HS-5 (cell line): Measurements from ENCODE around the gene LIMCH1.
"Not testable (repeated sequence)": the region's sequence is repeated elsewhere in the genome, so short reads cannot be mapped to it uniquely, and the experiment has no call there.

ENCODE experiments used
- DNase-seq: peaks from one replicate; pipeline ENCODE4 v3.0.0-alpha.2; 2012; ENCODE audit warnings: low read depth

LIMCH1 gene

GRCh38 chr4:41678951-41679350, 141.0 kb downstream of the LIMCH1 start:
- no peak for DNase-seq

GRCh38 chr4:41679991-41680390, 142.0 kb downstream of the LIMCH1 start:
- DNase-seq: no peak

- no peak for DNase-seq
Measured at GRCh38 chr4:41681054-41681453, 143.1 kb downstream of the LIMCH1 start.

GRCh38 chr4:41683326-41683725, 145.4 kb downstream of the LIMCH1 start:
- no peak for DNase-seq

GRCh38 chr4:41686893-41687292, 148.9 kb downstream of the LIMCH1 start:
- no peak for DNase-seq

GRCh38 chr4:41687971-41688370, 150.0 kb downstream of the LIMCH1 start:
- no peak for DNase-seq

GRCh38 chr4:41692717-41693345, 154.9 kb downstream of the LIMCH1 start:
- no peak for DNase-seq

GRCh38 chr4:41693629-41694028, 155.7 kb downstream of the LIMCH1 start:
- DNase-seq: no peak

- DNase-seq: no peak
Measured at GRCh38 chr4:41696131-41696530, 158.2 kb downstream of the LIMCH1 start.

- no peak for DNase-seq
Measured at GRCh38 chr4:41696763-41697162, 158.8 kb downstream of the LIMCH1 start.

GRCh38 chr4:41701983-41702382, 164.0 kb downstream of the LIMCH1 start:
- DNase-seq: no peak

- DNase-seq: no peak
Measured at GRCh38 chr4:41702770-41703169, 164.8 kb downstream of the LIMCH1 start.

GRCh38 chr4:41703785-41704184, 165.8 kb downstream of the LIMCH1 start:
- no peak for DNase-seq

- peak; percentile 41 for DNase-seq
Measured at GRCh38 chr4:41709844-41710481, 172.0 kb downstream of the LIMCH1 start.

- DNase-seq: not testable (repeated sequence)
Measured at GRCh38 chr4:41711654-41712053, 173.7 kb downstream of the LIMCH1 start.

- no peak for DNase-seq
Measured at GRCh38 chr4:41712425-41712824, 174.5 kb downstream of the LIMCH1 start.

- DNase-seq: no peak
Measured at GRCh38 chr4:41713768-41714167, 175.8 kb downstream of the LIMCH1 start.

- no peak for DNase-seq
Measured at GRCh38 chr4:41714364-41715000, 176.5 kb downstream of the LIMCH1 start.

GRCh38 chr4:41715155-41715554, 177.2 kb downstream of the LIMCH1 start:
- no peak for DNase-seq

GRCh38 chr4:41718907-41719306, 180.9 kb downstream of the LIMCH1 start:
- DNase-seq: peak; percentile 58

- peak; percentile 31 for DNase-seq
Measured at GRCh38 chr4:41719417-41719816, 181.5 kb downstream of the LIMCH1 start.

- no peak for DNase-seq
Measured at GRCh38 chr4:41722181-41722580, 184.2 kb downstream of the LIMCH1 start.

GRCh38 chr4:41723286-41723685, 185.3 kb downstream of the LIMCH1 start:
- no peak for DNase-seq

GRCh38 chr4:41725254-41725653, 187.3 kb downstream of the LIMCH1 start:
- DNase-seq: no peak
